Neural cell (in vitro differentiated cells): ENCODE measurements around the gene DNAH17. TPM values are rescaled to one million over a fixed set of nuclear protein-coding genes. Genes with fewer than 3 reads are reported as not detected.

ENCODE experiments used
- H2AFZ ChIP-seq: fragments of 200-600, 300-800 bp; sonication (generic), shearing (Covaris generic); 2 replicates; pipeline ENCODE4 v1.6.0; 2014; ENCODE audit warnings: low read depth, mild to moderate bottlenecking, antibody characterized with exemption, low read length, moderate library complexity
- H3F3A ChIP-seq: fragments of 200-600 bp; shearing (Covaris generic); 2 replicates; pipeline ENCODE4 v1.6.1; 2016; ENCODE audit warnings: mild to moderate bottlenecking, moderate library complexity, mixed read lengths, antibody characterized with exemption, low read length; ENCODE audit not compliant: insufficient read depth, poor library complexity, severe bottlenecking
- H3K27ac ChIP-seq: fragments of 200-600, 300-800 bp; sonication (generic), shearing (Covaris generic); 2 replicates; pipeline ENCODE4 v1.5.1; 2014; ENCODE audit warnings: mild to moderate bottlenecking, low read length, moderate library complexity
- H3K27me3 ChIP-seq: fragments of 300-800, 200-600 bp; sonication (generic), shearing (Covaris generic); 2 replicates; pipeline ENCODE4 v1.6.0; 2014; ENCODE audit warnings: mild to moderate bottlenecking, low read depth, low read length, moderate library complexity; ENCODE audit not compliant: insufficient read depth
- H3K36me3 ChIP-seq: fragments of 300-800, 200-600 bp; sonication (generic), shearing (Covaris generic); 2 replicates; pipeline ENCODE4 v1.5.1; 2014; ENCODE audit warnings: mild to moderate bottlenecking, antibody characterized with exemption, low read length, moderate library complexity; ENCODE audit not compliant: insufficient read depth
- H3K4me2 ChIP-seq: fragments of 300-800, 200-600 bp; sonication (generic), shearing (Covaris generic); 2 replicates; pipeline ENCODE4 v1.6.0; 2014; ENCODE audit warnings: mild to moderate bottlenecking, low read length
- H3K4me3 ChIP-seq: fragments of 300-800, 200-600 bp; sonication (generic), shearing (Covaris generic); 2 replicates; pipeline ENCODE4 v1.5.1; 2014; ENCODE audit warnings: mild to moderate bottlenecking, low read length, moderate library complexity
- H3K79me2 ChIP-seq: fragments of 200-600 bp; shearing (Covaris generic); replicated peaks from 2 replicates; pipeline ENCODE4 v1.6.0; 2014; ENCODE audit warnings: mild to moderate bottlenecking, low read length, moderate library complexity; ENCODE audit not compliant: insufficient read depth
- H3K9ac ChIP-seq: fragments of 300-800, 200-600 bp; sonication (generic), shearing (Covaris generic); 2 replicates; pipeline ENCODE4 v1.6.1; 2016; ENCODE audit warnings: mild to moderate bottlenecking, low read length, mixed read lengths
- H3K9me2 ChIP-seq: fragments of 200-600 bp; shearing (Covaris generic); 2 replicates; pipeline ENCODE4 v1.6.1; 2016; ENCODE audit warnings: mild to moderate bottlenecking, low read length, mixed read lengths; ENCODE audit not compliant: insufficient read depth
- H3K9me3 ChIP-seq: fragments of 200-600, 300-800 bp; sonication (generic), shearing (Covaris generic); 2 replicates; pipeline ENCODE4 v1.6.1; 2016; ENCODE audit warnings: mild to moderate bottlenecking, mixed run types, low read length, moderate library complexity, mixed read lengths
- H4K20me1 ChIP-seq: fragments of 200-600 bp; shearing (Covaris generic); 2 replicates; pipeline ENCODE4 v1.6.1; 2016; ENCODE audit warnings: mild to moderate bottlenecking, mixed run types; ENCODE audit not compliant: insufficient read depth
- EP300 ChIP-seq: fragments of 450-650 bp; conservative IDR thresholded peaks from 2 replicates; pipeline ENCODE4 v1.6.1; 2014; ENCODE audit warnings: antibody characterized with exemption, mild to moderate bottlenecking, moderate library complexity; ENCODE audit not compliant: poor library complexity, severe bottlenecking
- EZH2 ChIP-seq: fragments of 200-600, 300-800 bp; shearing (Covaris generic), sonication (generic); IDR thresholded peaks from 2 replicates; pipeline ENCODE4 v1.6.1; 2014; ENCODE audit warnings: antibody characterized with exemption, low read length, borderline replicate concordance, mild to moderate bottlenecking; ENCODE audit not compliant: insufficient read depth, poor library complexity, severe bottlenecking
- MXI1 ChIP-seq: fragments of 450-650 bp; conservative IDR thresholded peaks from 2 replicates; pipeline ENCODE4 v1.6.1; 2014; ENCODE audit warnings: antibody characterized with exemption, mild to moderate bottlenecking; ENCODE audit not compliant: poor library complexity, severe bottlenecking
- POLR2AphosphoS5 ChIP-seq: IDR thresholded peaks from 2 replicates; pipeline ENCODE4 v1.6.1; 2012
- RAD21 ChIP-seq: fragments of 450-650 bp; conservative IDR thresholded peaks from 2 replicates; pipeline ENCODE4 v1.6.1; 2014; ENCODE audit warnings: antibody characterized with exemption, mild to moderate bottlenecking, moderate library complexity
- SMC3 ChIP-seq: fragments of 450-650 bp; conservative IDR thresholded peaks from 2 replicates; pipeline ENCODE4 v1.6.1; 2014; ENCODE audit warnings: antibody characterized with exemption, mild to moderate bottlenecking, moderate library complexity; ENCODE audit not compliant: poor library complexity
- TAF1 ChIP-seq: IDR thresholded peaks from 2 replicates; pipeline ENCODE4 v1.6.1; 2012; ENCODE audit warnings: low read depth
- polyA plus RNA-seq: library from polyadenylated mRNA; depleted of rRNA; stranded (reverse); fragments of >200 nt; gene quantifications from 2 replicates; pipeline ENCODE4 v1.2.3, GENCODE V29; 2014
- TF ChIP-seq, protein P1 (sequence below): fragments of 450-650 bp; IDR thresholded peaks from 2 replicates; pipeline ENCODE4 v1.5.1; 2014; ENCODE audit warnings: antibody characterized with exemption, mild to moderate bottlenecking, moderate library complexity; ENCODE audit not compliant: poor library complexity, severe bottlenecking
- TF ChIP-seq, protein P2 (sequence below): IDR thresholded peaks from 2 replicates; pipeline ENCODE4 v1.6.1; 2012; ENCODE audit warnings: borderline replicate concordance

DNAH17 gene
- polyA plus RNA-seq, 1 donor from 2014 or later = not detected

DNA sequence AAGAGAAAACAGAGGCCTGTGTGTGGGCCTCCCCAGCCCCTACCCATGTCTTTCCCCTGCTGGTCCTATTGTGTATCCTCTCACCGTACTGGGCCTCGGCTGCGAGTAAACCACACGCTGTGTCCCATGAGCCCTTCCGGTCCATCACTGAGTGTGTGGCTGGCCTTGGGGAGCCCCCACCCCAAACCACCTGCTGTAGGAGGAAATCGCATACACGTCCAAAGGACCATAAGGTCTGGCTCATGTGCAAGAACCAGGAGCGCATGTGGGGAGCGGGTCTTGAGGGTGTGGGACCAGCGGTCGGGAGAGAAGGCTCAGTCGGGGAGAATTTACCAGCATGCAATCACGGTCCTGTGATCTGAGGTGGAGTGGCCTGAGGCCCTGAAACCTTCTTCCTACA, 38.4 kb upstream of the DNAH17 start:
- Histone ChIP-seq H3F3A (no peaks in the 10 kb centered on the region), H2AFZ (no peak overlapping the region), H3K4me3 (no peak overlapping the region), H3K79me2 (no peaks in the 10 kb centered on the region), H3K27me3 (no peaks in the 10 kb centered on the region), H3K9me2 (no peaks in the 10 kb centered on the region), H3K9me3 (no peaks in the 10 kb centered on the region), H3K9ac (no peak overlapping the region), H3K27ac (no peak overlapping the region), H3K36me3 (no peaks in the 10 kb centered on the region), H3K4me2 (no peak overlapping the region), H4K20me1 (no peaks in the 10 kb centered on the region)
- TF ChIP-seq EP300 (no peak), MXI1 (no peak), RAD21 (no peak), EZH2 (no peak), TAF1 (no peak), POLR2AphosphoS5 (no peak)
- TF ChIP-seq, protein P1, sequence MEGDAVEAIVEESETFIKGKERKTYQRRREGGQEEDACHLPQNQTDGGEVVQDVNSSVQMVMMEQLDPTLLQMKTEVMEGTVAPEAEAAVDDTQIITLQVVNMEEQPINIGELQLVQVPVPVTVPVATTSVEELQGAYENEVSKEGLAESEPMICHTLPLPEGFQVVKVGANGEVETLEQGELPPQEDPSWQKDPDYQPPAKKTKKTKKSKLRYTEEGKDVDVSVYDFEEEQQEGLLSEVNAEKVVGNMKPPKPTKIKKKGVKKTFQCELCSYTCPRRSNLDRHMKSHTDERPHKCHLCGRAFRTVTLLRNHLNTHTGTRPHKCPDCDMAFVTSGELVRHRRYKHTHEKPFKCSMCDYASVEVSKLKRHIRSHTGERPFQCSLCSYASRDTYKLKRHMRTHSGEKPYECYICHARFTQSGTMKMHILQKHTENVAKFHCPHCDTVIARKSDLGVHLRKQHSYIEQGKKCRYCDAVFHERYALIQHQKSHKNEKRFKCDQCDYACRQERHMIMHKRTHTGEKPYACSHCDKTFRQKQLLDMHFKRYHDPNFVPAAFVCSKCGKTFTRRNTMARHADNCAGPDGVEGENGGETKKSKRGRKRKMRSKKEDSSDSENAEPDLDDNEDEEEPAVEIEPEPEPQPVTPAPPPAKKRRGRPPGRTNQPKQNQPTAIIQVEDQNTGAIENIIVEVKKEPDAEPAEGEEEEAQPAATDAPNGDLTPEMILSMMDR = no peak
- TF ChIP-seq, protein P2, sequence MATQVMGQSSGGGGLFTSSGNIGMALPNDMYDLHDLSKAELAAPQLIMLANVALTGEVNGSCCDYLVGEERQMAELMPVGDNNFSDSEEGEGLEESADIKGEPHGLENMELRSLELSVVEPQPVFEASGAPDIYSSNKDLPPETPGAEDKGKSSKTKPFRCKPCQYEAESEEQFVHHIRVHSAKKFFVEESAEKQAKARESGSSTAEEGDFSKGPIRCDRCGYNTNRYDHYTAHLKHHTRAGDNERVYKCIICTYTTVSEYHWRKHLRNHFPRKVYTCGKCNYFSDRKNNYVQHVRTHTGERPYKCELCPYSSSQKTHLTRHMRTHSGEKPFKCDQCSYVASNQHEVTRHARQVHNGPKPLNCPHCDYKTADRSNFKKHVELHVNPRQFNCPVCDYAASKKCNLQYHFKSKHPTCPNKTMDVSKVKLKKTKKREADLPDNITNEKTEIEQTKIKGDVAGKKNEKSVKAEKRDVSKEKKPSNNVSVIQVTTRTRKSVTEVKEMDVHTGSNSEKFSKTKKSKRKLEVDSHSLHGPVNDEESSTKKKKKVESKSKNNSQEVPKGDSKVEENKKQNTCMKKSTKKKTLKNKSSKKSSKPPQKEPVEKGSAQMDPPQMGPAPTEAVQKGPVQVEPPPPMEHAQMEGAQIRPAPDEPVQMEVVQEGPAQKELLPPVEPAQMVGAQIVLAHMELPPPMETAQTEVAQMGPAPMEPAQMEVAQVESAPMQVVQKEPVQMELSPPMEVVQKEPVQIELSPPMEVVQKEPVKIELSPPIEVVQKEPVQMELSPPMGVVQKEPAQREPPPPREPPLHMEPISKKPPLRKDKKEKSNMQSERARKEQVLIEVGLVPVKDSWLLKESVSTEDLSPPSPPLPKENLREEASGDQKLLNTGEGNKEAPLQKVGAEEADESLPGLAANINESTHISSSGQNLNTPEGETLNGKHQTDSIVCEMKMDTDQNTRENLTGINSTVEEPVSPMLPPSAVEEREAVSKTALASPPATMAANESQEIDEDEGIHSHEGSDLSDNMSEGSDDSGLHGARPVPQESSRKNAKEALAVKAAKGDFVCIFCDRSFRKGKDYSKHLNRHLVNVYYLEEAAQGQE = no peak

DNA sequence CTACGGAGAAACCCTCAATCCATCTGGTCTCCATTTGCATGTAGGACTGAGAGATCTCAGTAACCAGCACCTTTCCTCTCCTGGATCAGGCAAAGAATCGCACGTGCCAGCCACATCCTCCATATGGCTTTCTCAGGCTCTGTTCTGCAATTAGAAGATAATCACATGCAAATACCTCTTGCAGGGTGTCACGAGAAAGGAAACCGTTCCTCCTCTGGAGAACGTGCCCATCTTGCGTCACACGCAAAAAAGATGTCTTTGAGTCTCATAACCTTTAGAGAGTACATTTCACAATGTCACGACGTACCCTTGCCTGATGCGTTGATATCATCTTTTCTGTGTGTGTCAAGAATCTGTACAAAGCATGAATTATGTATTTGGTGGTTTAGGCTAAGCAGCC, 36.2 kb upstream of the DNAH17 start:
- H4K20me1 ChIP-seq = no peaks in the 10 kb centered on the region
- H3K4me2 ChIP-seq = no peak overlapping the region
- no peaks in the 10 kb centered on the region for H3K36me3 ChIP-seq
- H3K27me3 ChIP-seq = no peaks in the 10 kb centered on the region
- no peaks in the 10 kb centered on the region for H3F3A ChIP-seq
- no peak overlapping the region for H3K4me3 ChIP-seq
- H3K9me2 ChIP-seq = no peaks in the 10 kb centered on the region
- H3K79me2 ChIP-seq = no peaks in the 10 kb centered on the region
- H3K9ac ChIP-seq = no peak overlapping the region
- H2AFZ ChIP-seq = no peak overlapping the region
- peak overlapping the region; percentile 31 for H3K27ac ChIP-seq
- H3K9me3 ChIP-seq = no peaks in the 10 kb centered on the region
- TF ChIP-seq POLR2AphosphoS5 = no peak
- TF ChIP-seq RAD21 = no peak
- TF ChIP-seq, protein P2 = no peak
- TF ChIP-seq SMC3 = no peak
- TF ChIP-seq TAF1 = no peak
- no peak for TF ChIP-seq EP300
- TF ChIP-seq, protein P1 = no peak
- TF ChIP-seq MXI1 = no peak
- TF ChIP-seq EZH2 = no peak
